WTC11 (cell line): ENCODE results near the gene CFAP58. TPM values are rescaled to one million over a fixed set of nuclear protein-coding genes. Genes with fewer than 3 reads are reported as not detected.

Source experiments
- ATAC-seq: fragments of 200-7000 bp; cut with Tn5 transposase; 2 replicates; pipeline ENCODE4 v1.10.0; 2021; ENCODE audit warnings: mild to moderate bottlenecking, moderate library complexity
- CTCF ChIA-PET: fragments of 300-600 bp; sonication (Branson Sonifier 250); formaldehyde crosslinking; loops from one replicate; lab custom pipeline; 2021; ENCODE audit warnings: antibody characterized with exemption; lab: Charles Lee
- POLR2A ChIA-PET: fragments of 350-600 bp; sonication (Branson Sonifier 250); formaldehyde crosslinking; loops from one replicate; lab custom pipeline; 2021; ENCODE audit warnings: antibody characterized with exemption; lab: Charles Lee
- DNase-seq: peaks from one replicate; pipeline ENCODE4 v3.0.0; 2021; ENCODE audit warnings: low spot score
- H3K27ac Mint-ChIP-seq: 2 replicates; pipeline ENCODE4 v1.8.0; 2021; ENCODE audit warnings: mixed read lengths
- H3K27me3 Mint-ChIP-seq: 2 replicates; pipeline ENCODE4 v1.8.0; 2021; ENCODE audit warnings: low read depth, mild to moderate bottlenecking, moderate library complexity, mixed read lengths
- H3K36me3 Mint-ChIP-seq: 2 replicates; pipeline ENCODE4 v1.8.0; 2021; ENCODE audit warnings: mixed read lengths
- H3K4me1 Mint-ChIP-seq: 2 replicates; pipeline ENCODE4 v1.8.0; 2022; ENCODE audit warnings: mixed read lengths
- H3K4me3 Mint-ChIP-seq: 2 replicates; pipeline ENCODE4 v1.8.0; 2021; ENCODE audit warnings: mild to moderate bottlenecking, moderate library complexity, mixed read lengths
- H3K9me3 Mint-ChIP-seq: 2 replicates; pipeline ENCODE4 v1.8.0; 2021; ENCODE audit warnings: mixed read lengths
- AR ChIP-seq: fragments of 250-450 bp; sonication (Bioruptor Pico); IDR thresholded peaks from 2 replicates; pipeline ENCODE4 v1.9.0; 2021; ENCODE audit warnings: mild to moderate bottlenecking
- ELF4 ChIP-seq: sonication (generic); formaldehyde crosslinking; IDR thresholded peaks from 2 replicates; pipeline ENCODE4 v1.8.1; 2022; ENCODE audit warnings: low read depth, mild to moderate bottlenecking, moderate library complexity, missing genetic modification reagents
- EMX1 ChIP-seq: fragments of 250-450 bp; sonication (Bioruptor Pico); IDR thresholded peaks from 2 replicates; pipeline ENCODE4 v1.8.0; 2021; ENCODE audit warnings: mild to moderate bottlenecking
- GABPB1 ChIP-seq: sonication (generic); formaldehyde crosslinking; IDR thresholded peaks from 2 replicates; pipeline ENCODE4 v1.8.1; 2023; ENCODE audit warnings: mild to moderate bottlenecking, missing genetic modification reagents
- NR2C2 ChIP-seq: sonication (generic); formaldehyde crosslinking; IDR thresholded peaks from 2 replicates; pipeline ENCODE4 v1.8.0; 2022; ENCODE audit warnings: mild to moderate bottlenecking, missing genetic modification reagents
- NR3C1 ChIP-seq: sonication (generic); formaldehyde crosslinking; conservative IDR thresholded peaks from 2 replicates; pipeline ENCODE4 v1.8.1; 2023; ENCODE audit warnings: low read depth, mild to moderate bottlenecking, missing genetic modification reagents
- OVOL2 ChIP-seq: fragments of 250-450 bp; sonication (Bioruptor Pico); IDR thresholded peaks from 2 replicates; pipeline ENCODE4 v1.9.0; 2021; ENCODE audit warnings: mild to moderate bottlenecking, borderline replicate concordance
- TCF7 ChIP-seq: sonication (generic); formaldehyde crosslinking; IDR thresholded peaks from 2 replicates; pipeline ENCODE4 v1.8.0; 2022; ENCODE audit warnings: mild to moderate bottlenecking, low read depth, missing genetic modification reagents, moderate library complexity
- ZNF219 ChIP-seq: sonication (generic); formaldehyde crosslinking; IDR thresholded peaks from 2 replicates; pipeline ENCODE4 v1.8.0; 2023; ENCODE audit warnings: missing genetic modification reagents, mild to moderate bottlenecking, borderline replicate concordance
- ZNF423 ChIP-seq: fragments of 250-450 bp; sonication (Bioruptor Pico); IDR thresholded peaks from 2 replicates; pipeline ENCODE4 v2.1.2; 2022; ENCODE audit warnings: mild to moderate bottlenecking, moderate library complexity
- total RNA-seq: library from RNA; stranded (reverse); gene quantifications from 3 replicates; pipeline ENCODE4 v1.2.3, GENCODE V29; 2021
- TF ChIP-seq, protein P1 (sequence below): sonication (generic); formaldehyde crosslinking; conservative IDR thresholded peaks from 2 replicates; pipeline ENCODE4 v1.8.1; 2022; ENCODE audit warnings: mild to moderate bottlenecking, missing genetic modification reagents
- TF ChIP-seq, protein P2 (sequence below): fragments of 250-450 bp; sonication (Bioruptor Pico); IDR thresholded peaks from 2 replicates; pipeline ENCODE4 v1.9.0; 2021; ENCODE audit warnings: mild to moderate bottlenecking
- TF ChIP-seq, protein P3 (sequence below): fragments of 250-450 bp; sonication (Bioruptor Pico); IDR thresholded peaks from 2 replicates; pipeline ENCODE4 v1.9.0; 2021; ENCODE audit warnings: mild to moderate bottlenecking, borderline replicate concordance
- TF ChIP-seq, protein P4 (sequence below): sonication (generic); formaldehyde crosslinking; IDR thresholded peaks from 2 replicates; pipeline ENCODE4 v1.8.0; 2022; ENCODE audit warnings: missing genetic modification reagents

The CFAP58 gene
- total RNA-seq, 1 experiment from 2014 or later, result 1.0 TPM

DNA sequence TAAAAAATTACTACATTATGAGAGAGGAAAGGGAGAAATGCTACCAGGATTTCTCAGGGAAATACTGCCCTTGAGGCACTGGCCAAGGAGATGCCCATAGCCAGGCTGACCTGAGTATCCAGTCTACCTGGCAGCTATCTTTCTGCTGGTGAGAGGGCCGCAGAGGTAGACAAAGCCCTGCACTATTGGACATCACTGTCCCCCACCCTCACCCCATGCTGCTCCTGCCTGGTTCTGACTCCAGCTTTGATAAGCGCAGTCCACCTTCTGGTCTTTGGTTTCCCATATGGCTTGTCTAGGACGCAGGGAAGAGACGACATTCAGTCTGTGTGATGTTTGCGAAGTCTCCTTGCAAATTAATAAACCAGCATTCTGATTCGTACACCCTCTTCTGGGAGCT is 19.1 kb upstream of the CFAP58 start:
- Mint-ChIP-seq H3K4me3 (no peak overlapping the region), H3K27ac (no peak overlapping the region)

More for the DNA sequence above, 19.1 kb upstream of the CFAP58 start:
- CTCF ChIA-PET, result interaction anchor here (1.9 kb wide), 1 partner anchor 17 kb away, joined by 5 read pairs; no protein-coding TSS in a partner anchor
- no peak for ATAC-seq
- POLR2A ChIA-PET, result no interaction called here
- DNase-seq, result no peak
- TF ChIP-seq NR2C2 (CRISPR knock-in tag) (no peak), ELF4 (CRISPR knock-in tag) (no peak), NR3C1 (CRISPR knock-in tag) (no peak), EMX1 (CRISPR knock-in tag) (no peak), OVOL2 (CRISPR knock-in tag) (no peak), ZNF219 (CRISPR knock-in tag) (no peak), AR (CRISPR knock-in tag) (no peak), ZNF423 (CRISPR knock-in tag) (no peak), TCF7 (no peak), GABPB1 (CRISPR knock-in tag) (no peak)
- TF ChIP-seq, protein P1, sequence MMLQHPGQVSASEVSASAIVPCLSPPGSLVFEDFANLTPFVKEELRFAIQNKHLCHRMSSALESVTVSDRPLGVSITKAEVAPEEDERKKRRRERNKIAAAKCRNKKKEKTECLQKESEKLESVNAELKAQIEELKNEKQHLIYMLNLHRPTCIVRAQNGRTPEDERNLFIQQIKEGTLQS (CRISPR knock-in tag), result no peak
- TF ChIP-seq, protein P2, sequence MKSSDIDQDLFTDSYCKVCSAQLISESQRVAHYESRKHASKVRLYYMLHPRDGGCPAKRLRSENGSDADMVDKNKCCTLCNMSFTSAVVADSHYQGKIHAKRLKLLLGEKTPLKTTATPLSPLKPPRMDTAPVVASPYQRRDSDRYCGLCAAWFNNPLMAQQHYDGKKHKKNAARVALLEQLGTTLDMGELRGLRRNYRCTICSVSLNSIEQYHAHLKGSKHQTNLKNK (CRISPR knock-in tag), result no peak
- TF ChIP-seq, protein P3, sequence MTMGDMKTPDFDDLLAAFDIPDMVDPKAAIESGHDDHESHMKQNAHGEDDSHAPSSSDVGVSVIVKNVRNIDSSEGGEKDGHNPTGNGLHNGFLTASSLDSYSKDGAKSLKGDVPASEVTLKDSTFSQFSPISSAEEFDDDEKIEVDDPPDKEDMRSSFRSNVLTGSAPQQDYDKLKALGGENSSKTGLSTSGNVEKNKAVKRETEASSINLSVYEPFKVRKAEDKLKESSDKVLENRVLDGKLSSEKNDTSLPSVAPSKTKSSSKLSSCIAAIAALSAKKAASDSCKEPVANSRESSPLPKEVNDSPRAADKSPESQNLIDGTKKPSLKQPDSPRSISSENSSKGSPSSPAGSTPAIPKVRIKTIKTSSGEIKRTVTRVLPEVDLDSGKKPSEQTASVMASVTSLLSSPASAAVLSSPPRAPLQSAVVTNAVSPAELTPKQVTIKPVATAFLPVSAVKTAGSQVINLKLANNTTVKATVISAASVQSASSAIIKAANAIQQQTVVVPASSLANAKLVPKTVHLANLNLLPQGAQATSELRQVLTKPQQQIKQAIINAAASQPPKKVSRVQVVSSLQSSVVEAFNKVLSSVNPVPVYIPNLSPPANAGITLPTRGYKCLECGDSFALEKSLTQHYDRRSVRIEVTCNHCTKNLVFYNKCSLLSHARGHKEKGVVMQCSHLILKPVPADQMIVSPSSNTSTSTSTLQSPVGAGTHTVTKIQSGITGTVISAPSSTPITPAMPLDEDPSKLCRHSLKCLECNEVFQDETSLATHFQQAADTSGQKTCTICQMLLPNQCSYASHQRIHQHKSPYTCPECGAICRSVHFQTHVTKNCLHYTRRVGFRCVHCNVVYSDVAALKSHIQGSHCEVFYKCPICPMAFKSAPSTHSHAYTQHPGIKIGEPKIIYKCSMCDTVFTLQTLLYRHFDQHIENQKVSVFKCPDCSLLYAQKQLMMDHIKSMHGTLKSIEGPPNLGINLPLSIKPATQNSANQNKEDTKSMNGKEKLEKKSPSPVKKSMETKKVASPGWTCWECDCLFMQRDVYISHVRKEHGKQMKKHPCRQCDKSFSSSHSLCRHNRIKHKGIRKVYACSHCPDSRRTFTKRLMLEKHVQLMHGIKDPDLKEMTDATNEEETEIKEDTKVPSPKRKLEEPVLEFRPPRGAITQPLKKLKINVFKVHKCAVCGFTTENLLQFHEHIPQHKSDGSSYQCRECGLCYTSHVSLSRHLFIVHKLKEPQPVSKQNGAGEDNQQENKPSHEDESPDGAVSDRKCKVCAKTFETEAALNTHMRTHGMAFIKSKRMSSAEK (CRISPR knock-in tag), result no peak
- TF ChIP-seq, protein P4, sequence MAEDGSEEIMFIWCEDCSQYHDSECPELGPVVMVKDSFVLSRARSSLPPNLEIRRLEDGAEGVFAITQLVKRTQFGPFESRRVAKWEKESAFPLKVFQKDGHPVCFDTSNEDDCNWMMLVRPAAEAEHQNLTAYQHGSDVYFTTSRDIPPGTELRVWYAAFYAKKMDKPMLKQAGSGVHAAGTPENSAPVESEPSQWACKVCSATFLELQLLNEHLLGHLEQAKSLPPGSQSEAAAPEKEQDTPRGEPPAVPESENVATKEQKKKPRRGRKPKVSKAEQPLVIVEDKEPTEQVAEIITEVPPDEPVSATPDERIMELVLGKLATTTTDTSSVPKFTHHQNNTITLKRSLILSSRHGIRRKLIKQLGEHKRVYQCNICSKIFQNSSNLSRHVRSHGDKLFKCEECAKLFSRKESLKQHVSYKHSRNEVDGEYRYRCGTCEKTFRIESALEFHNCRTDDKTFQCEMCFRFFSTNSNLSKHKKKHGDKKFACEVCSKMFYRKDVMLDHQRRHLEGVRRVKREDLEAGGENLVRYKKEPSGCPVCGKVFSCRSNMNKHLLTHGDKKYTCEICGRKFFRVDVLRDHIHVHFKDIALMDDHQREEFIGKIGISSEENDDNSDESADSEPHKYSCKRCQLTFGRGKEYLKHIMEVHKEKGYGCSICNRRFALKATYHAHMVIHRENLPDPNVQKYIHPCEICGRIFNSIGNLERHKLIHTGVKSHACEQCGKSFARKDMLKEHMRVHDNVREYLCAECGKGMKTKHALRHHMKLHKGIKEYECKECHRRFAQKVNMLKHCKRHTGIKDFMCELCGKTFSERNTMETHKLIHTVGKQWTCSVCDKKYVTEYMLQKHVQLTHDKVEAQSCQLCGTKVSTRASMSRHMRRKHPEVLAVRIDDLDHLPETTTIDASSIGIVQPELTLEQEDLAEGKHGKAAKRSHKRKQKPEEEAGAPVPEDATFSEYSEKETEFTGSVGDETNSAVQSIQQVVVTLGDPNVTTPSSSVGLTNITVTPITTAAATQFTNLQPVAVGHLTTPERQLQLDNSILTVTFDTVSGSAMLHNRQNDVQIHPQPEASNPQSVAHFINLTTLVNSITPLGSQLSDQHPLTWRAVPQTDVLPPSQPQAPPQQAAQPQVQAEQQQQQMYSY (CRISPR knock-in tag), result no peak
- H3K36me3 Mint-ChIP-seq, result no peaks in the 10 kb centered on the region
- H3K27me3 Mint-ChIP-seq, result no peaks in the 10 kb centered on the region
- H3K4me1 Mint-ChIP-seq, result peaks cover 82% of the 10 kb centered on the region
- H3K9me3 Mint-ChIP-seq, result no peaks in the 10 kb centered on the region
